HG03558 (cell line): ENCODE measurements around the gene PADI4.
"Not testable (repeated sequence)": the region's sequence is repeated elsewhere in the genome, so short reads cannot be mapped to it uniquely, and the experiment has no call there.

Experiments
- ATAC-seq: cut with Tn5 transposase; IDR thresholded peaks from one replicate; pipeline ENCODE4 v1.9.1; 2021; ENCODE audit warnings: moderate number of reproducible peaks; ENCODE audit not compliant: unreplicated experiment; ENCODE audit errors: extremely low read depth

PADI4 gene

DNA sequence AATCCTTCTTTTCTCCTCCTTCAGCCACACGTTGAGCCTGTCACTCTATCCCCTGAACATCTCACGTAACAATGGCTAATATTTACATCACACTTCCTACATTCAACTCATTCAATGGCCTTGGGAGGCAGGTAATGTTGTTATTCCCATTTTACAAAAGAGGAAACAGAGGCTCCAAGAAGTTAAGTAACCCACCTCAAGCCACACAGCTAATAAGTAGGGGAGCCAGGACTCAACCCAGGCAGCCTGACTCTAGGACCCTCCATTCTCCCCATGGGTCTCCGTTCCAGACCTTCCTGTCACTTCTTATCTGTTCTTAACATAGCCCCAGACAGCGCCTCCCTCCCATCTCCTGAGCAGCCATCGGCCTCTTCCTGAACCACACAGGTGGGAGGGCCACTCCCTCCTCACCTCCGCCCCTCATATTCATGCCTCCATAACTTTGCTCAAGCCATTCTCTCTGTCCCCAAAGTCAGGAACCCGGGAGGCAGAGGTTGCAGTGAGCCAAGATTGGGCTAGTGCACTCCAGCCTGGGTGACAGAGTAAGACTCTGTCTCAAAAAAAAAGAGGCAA is 2.2 kb downstream of the PADI4 start:
- no peak for ATAC-seq

- no peak for ATAC-seq
Measured at GRCh38 chr1:17313530-17314309, 5.7 kb downstream of the PADI4 start.

GRCh38 chr1:17314491-17314971 is 6.5 kb downstream of the PADI4 start:
- ATAC-seq, result no peak

- no peak for ATAC-seq
Measured at GRCh38 chr1:17315542-17316130, 7.6 kb downstream of the PADI4 start.

DNA sequence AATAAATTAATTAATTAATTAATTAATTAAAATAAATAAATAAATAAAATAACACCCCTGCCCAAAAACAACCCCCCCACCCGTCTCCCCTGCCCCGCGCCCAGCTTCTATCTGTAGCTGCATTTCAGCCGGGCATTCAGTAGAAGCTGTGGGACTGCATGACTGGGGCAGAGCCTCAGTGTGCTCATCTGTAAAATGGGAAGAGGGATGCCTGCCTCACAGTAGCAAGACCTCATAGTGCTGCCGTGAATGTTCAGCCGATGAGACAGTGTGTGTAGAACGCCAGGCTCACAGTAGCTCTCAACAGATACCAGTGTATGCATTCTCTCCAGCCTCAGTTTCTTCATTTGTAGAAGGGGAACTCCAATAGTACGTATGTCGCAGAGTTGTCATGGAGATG is 8.7 kb downstream of the PADI4 start:
- no peak for ATAC-seq

GRCh38 chr1:17318262-17318661 is 10.3 kb downstream of the PADI4 start:
- no peak for ATAC-seq

GRCh38 chr1:17319561-17320350 is 11.8 kb downstream of the PADI4 start:
- ATAC-seq, result no peak

DNA sequence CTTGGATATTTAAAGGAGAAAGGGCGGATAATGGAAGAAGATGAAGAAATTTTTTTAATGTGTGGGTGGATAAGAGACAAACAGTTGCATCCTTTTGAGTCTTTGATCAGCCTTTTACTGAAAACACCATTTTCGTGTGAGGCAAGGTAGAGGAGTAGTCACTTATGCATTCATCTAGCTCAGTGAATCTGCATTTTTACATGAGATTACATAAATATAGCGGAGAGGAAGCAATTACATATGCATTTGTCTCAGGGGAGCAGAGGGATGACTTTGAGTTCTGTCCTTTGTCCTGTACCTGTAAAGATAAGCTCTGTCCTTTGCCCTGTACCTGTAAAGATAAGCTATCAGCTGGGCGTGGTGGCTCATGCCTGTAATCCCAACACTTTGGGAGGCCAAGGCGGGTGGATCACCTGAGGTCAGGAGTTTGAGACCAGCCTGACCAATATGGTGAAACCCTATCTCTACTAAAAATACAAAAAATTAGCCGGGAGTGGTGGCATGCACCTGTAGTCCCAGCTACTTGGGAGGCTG is 13.9 kb downstream of the PADI4 start:
- not testable (repeated sequence) for ATAC-seq

- ATAC-seq, result no peak
Measured at GRCh38 chr1:17328855-17329254, 20.9 kb downstream of the PADI4 start.

GRCh38 chr1:17329610-17330009 is 21.6 kb downstream of the PADI4 start:
- ATAC-seq, result no peak

DNA sequence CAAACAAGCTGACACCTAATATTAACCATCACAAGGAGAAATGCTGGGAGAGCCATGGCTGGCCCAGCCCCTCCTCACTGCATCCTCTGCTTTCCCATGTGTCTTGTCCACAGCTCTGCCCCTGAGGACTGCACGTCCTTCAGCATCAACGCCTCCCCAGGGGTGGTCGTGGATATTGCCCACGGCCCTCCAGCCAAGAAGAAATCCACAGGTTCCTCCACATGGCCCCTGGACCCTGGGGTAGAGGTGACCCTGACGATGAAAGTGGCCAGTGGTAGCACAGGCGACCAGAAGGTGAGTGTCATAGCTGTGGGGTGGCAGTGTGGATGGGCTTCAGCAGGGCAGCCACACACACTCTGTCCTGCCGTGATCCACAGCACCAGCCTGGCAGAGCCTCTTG is 22.9 kb downstream of the PADI4 start:
- no peak for ATAC-seq

GRCh38 chr1:17333081-17333480 is 25.1 kb downstream of the PADI4 start:
- no peak for ATAC-seq

DNA sequence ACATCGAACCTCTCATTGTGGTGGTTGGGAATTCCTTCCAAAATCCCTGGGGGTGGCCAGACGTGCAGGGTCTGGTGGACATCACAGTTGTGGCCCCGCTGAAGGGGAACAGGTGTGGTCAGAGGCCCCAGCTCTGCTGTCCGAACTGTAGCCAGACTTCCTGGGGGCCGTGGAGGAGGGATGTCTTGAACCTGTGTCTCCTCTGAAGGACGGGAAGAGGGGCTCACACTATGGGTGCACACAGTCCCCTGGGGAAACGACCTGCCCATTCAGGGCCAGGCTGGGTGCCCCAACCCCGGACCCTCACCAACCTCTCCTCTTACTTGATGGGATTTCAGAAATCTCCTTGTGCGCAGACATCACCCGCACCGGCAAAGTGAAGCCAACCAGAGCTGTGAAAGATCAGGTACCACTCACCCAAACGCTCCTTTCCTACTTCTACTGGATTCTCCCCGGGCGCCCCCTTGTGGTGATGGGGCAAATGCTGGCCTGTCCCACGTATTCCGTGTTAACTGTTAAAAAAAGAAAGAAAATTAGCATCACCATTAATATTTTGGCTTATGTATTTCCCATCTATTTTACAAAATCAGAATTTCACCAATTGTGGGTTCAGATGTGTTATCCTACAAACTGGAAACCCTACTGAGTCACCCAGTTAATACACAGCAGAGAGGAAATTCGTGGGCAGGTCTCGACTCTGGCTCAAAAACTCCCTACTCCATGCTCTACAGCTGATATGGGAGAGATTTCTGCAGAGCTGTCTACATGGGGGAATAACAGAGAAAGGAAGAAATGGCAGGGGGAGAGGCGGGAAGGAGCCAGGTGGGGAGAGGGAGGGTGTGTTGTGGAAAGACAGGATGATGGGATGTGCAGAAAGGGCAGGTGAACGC is 28.1 kb downstream of the PADI4 start:
- no peak for ATAC-seq

- ATAC-seq, result no peak
Measured at GRCh38 chr1:17338706-17339493, 30.9 kb downstream of the PADI4 start.

GRCh38 chr1:17339521-17339920 is 31.5 kb downstream of the PADI4 start:
- ATAC-seq, result no peak

DNA sequence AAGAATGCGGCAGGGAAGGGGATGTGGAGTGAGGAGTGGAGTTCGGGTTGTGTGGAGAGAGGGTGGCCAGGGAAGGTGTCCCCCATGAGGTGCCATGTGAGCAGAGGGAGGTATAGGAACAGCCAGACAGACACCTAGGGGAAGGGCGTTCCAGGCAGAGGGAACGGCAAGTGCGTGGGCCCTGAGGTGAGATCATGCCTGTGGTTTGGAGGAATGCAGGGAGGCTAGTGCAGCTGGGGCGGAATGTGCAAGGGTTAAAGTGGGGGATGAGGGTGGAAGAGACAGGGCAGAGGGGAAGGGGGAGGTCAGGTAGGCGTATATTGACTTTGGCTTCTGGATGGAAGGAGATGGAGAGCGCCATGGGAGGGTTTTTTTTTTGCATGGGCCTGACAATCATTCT is 32.4 kb downstream of the PADI4 start:
- ATAC-seq, result no peak

- ATAC-seq, result no peak
Measured at GRCh38 chr1:17342014-17342441, 34.0 kb downstream of the PADI4 start.

- ATAC-seq, result not testable (repeated sequence)
Measured at GRCh38 chr1:17345506-17345905, 37.5 kb downstream of the PADI4 start.
